ENCODE measurements around the gene HSDL1. TPM values are rescaled to one million over a fixed set of nuclear protein-coding genes. Genes with fewer than 3 reads are reported as not detected.
A peak's percentile ranks its signal among the peaks of the same experiment; 100 is the strongest.

Gene HSDL1
- total RNA-seq, 1 experiment from 2014 or later: 35.8 TPM

DNA sequence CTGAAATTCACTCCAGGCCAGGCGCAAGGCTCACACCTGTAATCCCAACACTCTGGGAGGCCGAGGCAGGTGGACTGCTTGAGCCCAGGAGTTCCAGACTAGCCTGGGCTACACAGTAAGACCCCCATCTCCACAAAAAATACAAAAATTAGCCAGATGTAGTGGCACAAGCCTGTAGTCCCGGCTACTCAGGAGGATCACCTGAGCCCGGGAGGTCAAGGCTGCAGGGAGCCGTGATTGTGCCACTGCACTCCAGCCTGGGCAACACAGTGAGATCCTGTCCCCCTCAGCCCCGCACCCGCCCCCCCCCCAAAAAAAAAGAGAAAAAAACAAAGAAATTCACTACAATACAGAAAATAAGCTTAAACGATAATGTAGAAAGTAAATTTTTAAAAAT lies 59.7 kb downstream of the HSDL1 start:
- no peak overlapping the region for H2AFZ ChIP-seq (ENCODE audit: low read depth, low read length, poor library complexity, severe bottlenecking)
- H3K9me2 ChIP-seq (ENCODE audit: insufficient read depth): no peaks in the 10 kb centered on the region
- no peak overlapping the region for H3K9ac ChIP-seq (ENCODE audit: low read length)
- TF ChIP-seq CTCF (IDR thresholded peaks at IDR 0.05 in 2 of 3, conservative IDR thresholded peaks at IDR 0.05 in 1 of 3; ENCODE audit: borderline replicate concordance in 1 of 3, insufficient read depth in 1 of 3, low read depth in 2 of 3, low read length in 2 of 3) (no peak), CBX3 (IDR thresholded peaks at IDR 0.05; ENCODE audit: low read depth) (no peak), EZH2phosphoT487 (IDR thresholded peaks at IDR 0.05; ENCODE audit: borderline replicate concordance) (no peak), POLR2A (IDR thresholded peaks at IDR 0.05; ENCODE audit: borderline replicate concordance, extremely low read depth, insufficient read depth, insufficient read length) (no peak), MAX (IDR thresholded peaks at IDR 0.05) (no peak), ZBTB33 (IDR thresholded peaks at IDR 0.05; ENCODE audit: extremely low read depth, insufficient replicate concordance, low read length) (no peak), ELF1 (IDR thresholded peaks at IDR 0.05; ENCODE audit: borderline replicate concordance, low read depth) (no peak), SRF (IDR thresholded peaks at IDR 0.05; ENCODE audit: low read depth) (no peak)
- TF ChIP-seq, protein P1, sequence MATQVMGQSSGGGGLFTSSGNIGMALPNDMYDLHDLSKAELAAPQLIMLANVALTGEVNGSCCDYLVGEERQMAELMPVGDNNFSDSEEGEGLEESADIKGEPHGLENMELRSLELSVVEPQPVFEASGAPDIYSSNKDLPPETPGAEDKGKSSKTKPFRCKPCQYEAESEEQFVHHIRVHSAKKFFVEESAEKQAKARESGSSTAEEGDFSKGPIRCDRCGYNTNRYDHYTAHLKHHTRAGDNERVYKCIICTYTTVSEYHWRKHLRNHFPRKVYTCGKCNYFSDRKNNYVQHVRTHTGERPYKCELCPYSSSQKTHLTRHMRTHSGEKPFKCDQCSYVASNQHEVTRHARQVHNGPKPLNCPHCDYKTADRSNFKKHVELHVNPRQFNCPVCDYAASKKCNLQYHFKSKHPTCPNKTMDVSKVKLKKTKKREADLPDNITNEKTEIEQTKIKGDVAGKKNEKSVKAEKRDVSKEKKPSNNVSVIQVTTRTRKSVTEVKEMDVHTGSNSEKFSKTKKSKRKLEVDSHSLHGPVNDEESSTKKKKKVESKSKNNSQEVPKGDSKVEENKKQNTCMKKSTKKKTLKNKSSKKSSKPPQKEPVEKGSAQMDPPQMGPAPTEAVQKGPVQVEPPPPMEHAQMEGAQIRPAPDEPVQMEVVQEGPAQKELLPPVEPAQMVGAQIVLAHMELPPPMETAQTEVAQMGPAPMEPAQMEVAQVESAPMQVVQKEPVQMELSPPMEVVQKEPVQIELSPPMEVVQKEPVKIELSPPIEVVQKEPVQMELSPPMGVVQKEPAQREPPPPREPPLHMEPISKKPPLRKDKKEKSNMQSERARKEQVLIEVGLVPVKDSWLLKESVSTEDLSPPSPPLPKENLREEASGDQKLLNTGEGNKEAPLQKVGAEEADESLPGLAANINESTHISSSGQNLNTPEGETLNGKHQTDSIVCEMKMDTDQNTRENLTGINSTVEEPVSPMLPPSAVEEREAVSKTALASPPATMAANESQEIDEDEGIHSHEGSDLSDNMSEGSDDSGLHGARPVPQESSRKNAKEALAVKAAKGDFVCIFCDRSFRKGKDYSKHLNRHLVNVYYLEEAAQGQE (IDR thresholded peaks at IDR 0.05; ENCODE audit: low read depth): no peak
- H3K36me3 ChIP-seq (ENCODE audit: control insufficient read depth in 1 of 2, insufficient read depth in 2 of 2, low read length in 2 of 2): peaks cover 31 to 62% of the 10 kb centered on the region in 2 experiments
- no peak overlapping the region for H3K4me2 ChIP-seq (ENCODE audit: low read length)
- no peaks in the 10 kb centered on the region for H3K4me1 ChIP-seq (ENCODE audit: control insufficient read depth in 1 of 2, insufficient read depth in 2 of 2, low read length in 2 of 2)
- intact Hi-C loops (cut with micrococcal nuclease): loop anchor here (1.0 kb wide), 1 partner anchor 56 kb away; no protein-coding TSS in a partner anchor
- BruUV-seq (replicated peaks): no TSS peak
- no peak overlapping the region for H3K27ac ChIP-seq (ENCODE audit: low read depth, low read length)
- POLR2A ChIA-PET: no interaction called here
- ATAC-seq: 0 out of 2 replicates have a peak, but pooled peaks have one; percentile 3
- DNase-seq (ENCODE audit: low read depth, low spot score): no peak
- RAD21 ChIA-PET (ENCODE audit: low non-redundant PET in 1 of 2, low total read pairs in 2 of 2, uncharacterized antibody in 2 of 2, unreplicated experiment in 2 of 2): interaction anchor here (0.6 to 1.0 kb wide), 3 partner anchors 31 to 223 kb away, joined by 3 to 4 read pairs (median 4); partner anchors contain the start of genes MBTPS1 (in 1 of the 2) and TAF1C (in 1 of the 2)
- CTCF ChIA-PET: interaction anchor here (0.6 to 3.1 kb wide), 17 partner anchors 10 to 223 kb away, joined by 3 to 33 read pairs (median 6); partner anchors contain the start of genes MBTPS1, OSGIN1 and TAF1C
- H3K4me3 ChIP-seq (replicated peaks in 1 of 2; ENCODE audit: low read depth in 1 of 2, low read length in 2 of 2): no peak overlapping the region
- H4K20me1 ChIP-seq (ENCODE audit: insufficient read depth): no peaks in the 10 kb centered on the region
- H3K79me2 ChIP-seq (ENCODE audit: insufficient read depth, low read length): no peaks in the 10 kb centered on the region
- H3K27me3 ChIP-seq (ENCODE audit: insufficient read depth, low read length): no peaks in the 10 kb centered on the region
- no peaks in the 10 kb centered on the region for H3K9me3 ChIP-seq (ENCODE audit: control insufficient read depth in 1 of 2, insufficient read depth in 1 of 2, low read depth in 1 of 2, low read length in 2 of 2)

Data from HCT116 (cell line).